Chondrocyte (in vitro differentiated cells): ENCODE results near the gene SND1. TPM values are rescaled to one million over a fixed set of nuclear protein-coding genes. Genes with fewer than 3 reads are reported as not detected.

Experiments
- DNase-seq: peaks from one replicate; pipeline ENCODE4 v3.0.0; 2021; ENCODE audit warnings: mixed read lengths, low spot score
- H3K27ac Mint-ChIP-seq: one replicate; pipeline ENCODE4 v1.8.0; 2021; ENCODE audit warnings: mild to moderate bottlenecking, moderate library complexity, mixed read lengths; ENCODE audit not compliant: unreplicated experiment
- H3K27me3 Mint-ChIP-seq: 2 replicates; pipeline ENCODE4 v1.8.0; 2021; ENCODE audit warnings: low read depth, mixed read lengths
- H3K36me3 Mint-ChIP-seq: 2 replicates; pipeline ENCODE4 v1.8.0; 2021; ENCODE audit warnings: low read depth, mixed read lengths
- H3K4me1 Mint-ChIP-seq: 2 replicates; pipeline ENCODE4 v1.8.0; 2021; ENCODE audit warnings: low read depth, mild to moderate bottlenecking, mixed read lengths
- H3K4me3 Mint-ChIP-seq: one replicate; pipeline ENCODE4 v1.8.0; 2021; ENCODE audit warnings: mild to moderate bottlenecking, moderate library complexity, mixed read lengths; ENCODE audit not compliant: unreplicated experiment
- H3K9me3 Mint-ChIP-seq: 2 replicates; pipeline ENCODE4 v1.8.0; 2021; ENCODE audit warnings: low read depth, mixed read lengths
- CTCF ChIP-seq: fragments of 200-600 bp; sonication (generic); IDR thresholded peaks from 2 replicates; pipeline ENCODE4 v1.5.0; 2021; ENCODE audit warnings: antibody characterized with exemption, mild to moderate bottlenecking, moderate library complexity
- total RNA-seq: library from RNA; stranded (reverse); gene quantifications from 3 replicates; pipeline ENCODE4 v1.2.1, GENCODE V29; 2021

Gene SND1
- total RNA-seq, 1 donor from 2014 or later = 229 TPM

- Mint-ChIP-seq H3K27me3 (no peaks in the 10 kb centered on the region), H3K9me3 (peaks cover 5% of the 10 kb centered on the region), H3K4me3 (no peak overlapping the region), H3K27ac (peak overlapping the region; percentile 65), H3K4me1 (peaks cover 39% of the 10 kb centered on the region), H3K36me3 (peaks cover 20% of the 10 kb centered on the region)
- no peak for TF ChIP-seq CTCF
- DNase-seq = no peak
Observed at GRCh38 chr7:127934711-127935110, 282.7 kb downstream of the SND1 start.

- TF ChIP-seq CTCF = no peak
- H3K4me1 Mint-ChIP-seq = peaks cover 42% of the 10 kb centered on the region
- no peak for DNase-seq
- peaks cover 11% of the 10 kb centered on the region for H3K36me3 Mint-ChIP-seq
- no peak overlapping the region for H3K4me3 Mint-ChIP-seq
- H3K9me3 Mint-ChIP-seq = peaks cover 4% of the 10 kb centered on the region
- no peaks in the 10 kb centered on the region for H3K27me3 Mint-ChIP-seq
- no peak overlapping the region for H3K27ac Mint-ChIP-seq
Observed at GRCh38 chr7:127935847-127936376, 283.9 kb downstream of the SND1 start.

- Mint-ChIP-seq H3K9me3 (no peaks in the 10 kb centered on the region), H3K36me3 (peaks cover 7% of the 10 kb centered on the region), H3K4me1 (peaks cover 44% of the 10 kb centered on the region), H3K27ac (peak overlapping the region; percentile 74), H3K27me3 (no peaks in the 10 kb centered on the region), H3K4me3 (no peak overlapping the region)
- TF ChIP-seq CTCF = no peak
- DNase-seq = no peak
Observed at GRCh38 chr7:127937066-127937680, 285.2 kb downstream of the SND1 start.

- Mint-ChIP-seq H3K4me1 (peaks cover 37% of the 10 kb centered on the region), H3K27ac (peak overlapping the region; percentile 74), H3K27me3 (no peaks in the 10 kb centered on the region), H3K9me3 (no peaks in the 10 kb centered on the region), H3K4me3 (no peak overlapping the region), H3K36me3 (peaks cover 9% of the 10 kb centered on the region)
- peak; percentile 54 for TF ChIP-seq CTCF
- DNase-seq = no peak
Observed at GRCh38 chr7:127938588-127938987, 286.6 kb downstream of the SND1 start.

- Mint-ChIP-seq H3K9me3 (no peaks in the 10 kb centered on the region), H3K4me1 (peaks cover 41% of the 10 kb centered on the region), H3K4me3 (no peak overlapping the region), H3K27me3 (no peaks in the 10 kb centered on the region), H3K27ac (no peak overlapping the region), H3K36me3 (peaks cover 2% of the 10 kb centered on the region)
- DNase-seq = no peak
- TF ChIP-seq CTCF = no peak
Observed at GRCh38 chr7:127940381-127941160, 288.6 kb downstream of the SND1 start.
